Measurements from ENCODE around the gene PRPS2.

Gene PRPS2

GRCh38 chrX:12844319-12844718 lies 53.1 kb downstream of the PRPS2 start:
- 0 out of 2 replicates have a peak overlapping the region, but pooled peaks have one; percentile 18 for H3K4me3 ChIP-seq (ENCODE audit: low read length)
- no peak for TF ChIP-seq ZNF274 (IDR thresholded peaks at IDR 0.05; ENCODE audit: low read depth, low read length)

GRCh38 chrX:12865359-12865758 lies 74.1 kb downstream of the PRPS2 start:
- H3K4me3 ChIP-seq (ENCODE audit: low read length), result no peak overlapping the region
- TF ChIP-seq ZNF274 (IDR thresholded peaks at IDR 0.05; ENCODE audit: low read depth, low read length), result no peak

- no peak for TF ChIP-seq ZNF274 (IDR thresholded peaks at IDR 0.05; ENCODE audit: low read depth, low read length)
- H3K4me3 ChIP-seq (ENCODE audit: low read length), result peak within 1 kb of the TSS; percentile 71
Observed at GRCh38 chrX:12866451-12867377, 75.5 kb downstream of the PRPS2 start, which contains the start of gene TLR7. Gene TLR7 (plus strand): TSS chrX:12867072. CDS start chrX:12867579, 507 bp downstream.

GRCh38 chrX:12867685-12868084 lies 76.5 kb downstream of the PRPS2 start:
- no peak for TF ChIP-seq ZNF274 (IDR thresholded peaks at IDR 0.05; ENCODE audit: low read depth, low read length)
- peak overlapping the region; percentile 71 for H3K4me3 ChIP-seq (ENCODE audit: low read length)

- TF ChIP-seq ZNF274 (IDR thresholded peaks at IDR 0.05; ENCODE audit: low read depth, low read length), result no peak
Observed at GRCh38 chrX:12868747-12869146, 77.5 kb downstream of the PRPS2 start.

GRCh38 chrX:12871257-12871656 lies 80.0 kb downstream of the PRPS2 start:
- TF ChIP-seq ZNF274 (IDR thresholded peaks at IDR 0.05; ENCODE audit: low read depth, low read length), result no peak
- H3K4me3 ChIP-seq (ENCODE audit: low read length), result peak overlapping the region; percentile 10

More at GRCh38 chrX:12868747-12869146, 77.5 kb downstream of the PRPS2 start:
- H3K4me3 ChIP-seq (ENCODE audit: low read length), result peak overlapping the region; percentile 63; the same call in 1 of the 2 replicates

GRCh38 chrX:12872741-12873140 lies 81.5 kb downstream of the PRPS2 start:
- TF ChIP-seq ZNF274 (IDR thresholded peaks at IDR 0.05; ENCODE audit: low read depth, low read length), result no peak
- H3K4me3 ChIP-seq (ENCODE audit: low read length), result no peak overlapping the region
